SK-N-SH (cell line): Measurements from ENCODE around the gene DIAPH2. TPM values are rescaled to one million over a fixed set of nuclear protein-coding genes. Genes with fewer than 3 reads are reported as not detected.

Experiments
- CTCF ChIA-PET: fragments of 300-600, 350-600 bp; formaldehyde crosslinking; extraction: SDS; loops from one replicate; lab custom pipeline; 2021; lab: Yijun Ruan, JAX
- POLR2A ChIA-PET: fragments of 350-600 bp; sonication (Branson Sonifier 250); formaldehyde crosslinking; extraction: SDS; loops from one replicate; lab custom pipeline; 2020; ENCODE audit warnings: antibody characterized with exemption, inconsistent platforms; lab: Yijun Ruan, JAX
- DNase-seq: peaks from one replicate; pipeline ENCODE4 v3.0.0; 2012
- H2AFZ ChIP-seq: fragments of 200-600 bp; sonication (generic); 2 replicates; pipeline ENCODE4 v1.8.1; 2016; ENCODE audit warnings: antibody characterized with exemption, mild to moderate bottlenecking, low read depth
- H3F3A ChIP-seq: fragments of 200-600 bp; sonication (generic); replicated peaks from 2 replicates; pipeline ENCODE3; 2016; ENCODE audit warnings: antibody characterized with exemption, mild to moderate bottlenecking; ENCODE audit not compliant: insufficient read depth
- H3K27ac ChIP-seq, 2 experiments: fragments of 200-500 bp in 1 of 2; fragments of 200-600 bp in 1 of 2; sonication (Bioruptor generic) in 1 of 2; sonication (generic), shearing (Covaris generic) in 1 of 2; 2 replicates each; pipeline versions ENCODE4 v1.5.1 to v1.6.1; 2014 to 2016; ENCODE audit warnings: low read depth in 2 of 2, inconsistent platforms in 1 of 2, low read length in 1 of 2, mild to moderate bottlenecking in 1 of 2, mixed read lengths in 1 of 2
- H3K27me3 ChIP-seq: fragments of 200-600 bp; sonication (generic), shearing (Covaris generic); 2 replicates; pipeline ENCODE4 v1.6.1; 2016; ENCODE audit warnings: mixed run types; ENCODE audit not compliant: insufficient read depth
- H3K36me3 ChIP-seq, 2 experiments: fragments of 200-500 bp in 1 of 2; fragments of 200-600 bp in 1 of 2; sonication (Bioruptor generic) in 1 of 2; sonication (generic) in 1 of 2; replicated peaks in 1 of 2; 2 replicates each; pipeline versions ENCODE3 to v1.5.1; 2014 to 2016; ENCODE audit warnings: low read length in 1 of 2, mild to moderate bottlenecking in 1 of 2; ENCODE audit not compliant: insufficient read depth in 2 of 2, control insufficient read depth in 1 of 2
- H3K4me1 ChIP-seq, 2 experiments: fragments of 200-500 bp in 1 of 2; fragments of 200-600 bp in 1 of 2; sonication (Bioruptor generic) in 1 of 2; sonication (generic), shearing (Covaris generic) in 1 of 2; 2 replicates each; pipeline versions ENCODE4 v1.5.1 to v1.6.1; 2014 to 2016; ENCODE audit warnings: low read depth in 1 of 2, low read length in 1 of 2, mixed run types in 1 of 2; ENCODE audit not compliant: insufficient read depth in 2 of 2, control insufficient read depth in 1 of 2
- H3K4me2 ChIP-seq: fragments of 200-600 bp; sonication (generic), shearing (Covaris generic); 2 replicates; pipeline ENCODE4 v1.6.1; 2017; ENCODE audit warnings: mixed run types
- H3K4me3 ChIP-seq, 2 experiments: fragments of 200-500 bp in 1 of 2; fragments of 200-600 bp in 1 of 2; sonication (Bioruptor generic) in 1 of 2; sonication (generic), shearing (Covaris generic) in 1 of 2; 2 replicates each; pipeline versions ENCODE4 v1.5.1 to v1.8.1; 2014 to 2016; ENCODE audit warnings: low read depth in 2 of 2, inconsistent platforms in 1 of 2, low read length in 1 of 2, mild to moderate bottlenecking in 1 of 2, mixed read lengths in 1 of 2, moderate library complexity in 1 of 2
- H3K79me2 ChIP-seq: fragments of 200-600 bp; sonication (generic); 2 replicates; pipeline ENCODE4 v1.8.1; 2017; ENCODE audit warnings: mild to moderate bottlenecking; ENCODE audit not compliant: insufficient read depth
- H3K9ac ChIP-seq: fragments of 200-600 bp; sonication (generic); 2 replicates; pipeline ENCODE4 v1.6.1; 2017; ENCODE audit warnings: mixed run types
- H3K9me2 ChIP-seq: fragments of 200-600 bp; sonication (generic); 2 replicates; pipeline ENCODE4 v1.6.1; 2017; ENCODE audit warnings: mixed run types
- H3K9me3 ChIP-seq: fragments of 200-600 bp; sonication (generic); 2 replicates; pipeline ENCODE4 v1.6.1; 2017; ENCODE audit warnings: mixed run types, mild to moderate bottlenecking, moderate library complexity
- H4K20me1 ChIP-seq: fragments of 200-600 bp; sonication (generic); 2 replicates; pipeline ENCODE4 v1.6.1; 2017; ENCODE audit warnings: mild to moderate bottlenecking, mixed run types; ENCODE audit not compliant: insufficient read depth
- CTCF ChIP-seq: fragments of 200-600 bp; sonication (generic); IDR thresholded peaks from 2 replicates; pipeline ENCODE4 v1.6.1; 2017; ENCODE audit warnings: antibody characterized with exemption, mild to moderate bottlenecking, moderate library complexity
- MXI1 ChIP-seq: IDR thresholded peaks from 2 replicates; pipeline ENCODE4 v1.6.1; 2012; ENCODE audit warnings: mild to moderate bottlenecking, low read depth, low read length, improper control_type of control experiment
- RFX5 ChIP-seq: IDR thresholded peaks from 2 replicates; pipeline ENCODE4 v1.6.1; 2012; ENCODE audit warnings: mild to moderate bottlenecking, improper control_type of control experiment, low read length
- RXRA ChIP-seq: IDR thresholded peaks from 2 replicates; pipeline ENCODE4 v1.4.0; 2012; ENCODE audit warnings: low read depth, mild to moderate bottlenecking, borderline replicate concordance
- WGBS: methylation state at CpG from one replicate; pipeline ENCODE4 v1.1.6; 2017; ENCODE audit warnings: low lambda C conversion rate; 5-methylcytosine and 5-hydroxymethylcytosine counted together
- polyA plus RNA-seq, 3 experiments: library from polyadenylated mRNA; depleted of rRNA; stranded (reverse); fragments of >200 nt; gene quantifications; 2 replicates each; pipeline ENCODE4 v1.2.3, GENCODE V29; 2012
- TF ChIP-seq, protein P1 (sequence below): fragments of 150-350 bp; IDR thresholded peaks from 2 replicates; pipeline ENCODE4 v1.6.1; 2016; ENCODE audit warnings: mild to moderate bottlenecking, low read depth, low read length
- TF ChIP-seq, protein P2 (sequence below): IDR thresholded peaks from 2 replicates; pipeline ENCODE4 v1.6.1; 2012; ENCODE audit warnings: mild to moderate bottlenecking, low read depth, low read length, moderate library complexity
- TF ChIP-seq, protein P3 (sequence below): IDR thresholded peaks from 2 replicates; pipeline ENCODE4 v1.4.0; 2012; ENCODE audit warnings: low read depth, borderline replicate concordance

The DIAPH2 gene
- polyA plus RNA-seq, 1 of the 3 experiments (the other 2 are of a cell fraction), result 1.1 TPM

DNA sequence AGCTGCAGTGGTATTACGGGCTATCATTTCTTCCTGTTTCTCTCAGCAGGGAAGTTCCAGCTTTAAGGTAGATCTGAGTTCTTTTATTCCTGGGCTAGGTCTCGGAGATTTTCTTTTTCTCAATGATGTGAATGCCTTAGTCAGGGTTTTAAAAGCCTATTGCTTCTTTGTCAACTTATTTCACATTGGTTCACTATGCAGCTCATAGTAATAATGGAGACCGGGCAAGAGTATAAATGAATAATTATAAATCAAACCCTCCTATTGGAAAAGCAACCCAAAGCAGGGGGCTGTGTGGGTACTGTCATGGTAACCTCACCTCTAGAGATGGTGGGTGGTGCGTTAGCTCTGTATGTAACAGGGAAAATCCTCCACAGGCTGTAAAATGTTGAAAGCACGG is 762.7 kb downstream of the DIAPH2 start:
- Histone ChIP-seq H3F3A (no peaks in the 10 kb centered on the region), H3K27me3 (no peaks in the 10 kb centered on the region), H3K9ac (no peak overlapping the region), H3K9me3 (no peaks in the 10 kb centered on the region), H4K20me1 (no peaks in the 10 kb centered on the region), H3K27ac (no peak overlapping the region), H3K79me2 (no peaks in the 10 kb centered on the region), H2AFZ (no peak overlapping the region), H3K36me3 (no peaks in the 10 kb centered on the region), H3K9me2 (no peaks in the 10 kb centered on the region), H3K4me1 (no peaks in the 10 kb centered on the region), H3K4me3 (no peak overlapping the region), H3K4me2 (no peak overlapping the region)
- ChIA-PET CTCF (interaction anchor here (1.0 to 2.3 kb wide), 4 partner anchors 10 to 412 kb away, joined by 3 to 10 read pairs (median 6); no protein-coding TSS in a partner anchor), POLR2A (interaction anchor here (0.6 kb wide), 1 partner anchor 145 kb away, joined by 3 read pairs; no protein-coding TSS in a partner anchor)
- TF ChIP-seq RFX5, result no peak
- TF ChIP-seq, protein P1, sequence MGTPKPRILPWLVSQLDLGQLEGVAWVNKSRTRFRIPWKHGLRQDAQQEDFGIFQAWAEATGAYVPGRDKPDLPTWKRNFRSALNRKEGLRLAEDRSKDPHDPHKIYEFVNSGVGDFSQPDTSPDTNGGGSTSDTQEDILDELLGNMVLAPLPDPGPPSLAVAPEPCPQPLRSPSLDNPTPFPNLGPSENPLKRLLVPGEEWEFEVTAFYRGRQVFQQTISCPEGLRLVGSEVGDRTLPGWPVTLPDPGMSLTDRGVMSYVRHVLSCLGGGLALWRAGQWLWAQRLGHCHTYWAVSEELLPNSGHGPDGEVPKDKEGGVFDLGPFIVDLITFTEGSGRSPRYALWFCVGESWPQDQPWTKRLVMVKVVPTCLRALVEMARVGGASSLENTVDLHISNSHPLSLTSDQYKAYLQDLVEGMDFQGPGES, result no peak
- WGBS, result 50% methylated on average over 5 of the region's 5 CpGs
- no peak for DNase-seq

- Histone ChIP-seq H4K20me1 (no peaks in the 10 kb centered on the region), H3K27me3 (no peaks in the 10 kb centered on the region), H3K9ac (no peak overlapping the region), H3K27ac (no peak overlapping the region), H3K4me2 (no peak overlapping the region), H3K79me2 (no peaks in the 10 kb centered on the region), H3K9me3 (no peaks in the 10 kb centered on the region), H3K4me1 (no peaks in the 10 kb centered on the region), H3K4me3 (no peak overlapping the region), H3F3A (no peaks in the 10 kb centered on the region), H3K36me3 (no peaks in the 10 kb centered on the region), H2AFZ (no peak overlapping the region), H3K9me2 (no peaks in the 10 kb centered on the region)
- POLR2A ChIA-PET, result no interaction called here
- no peak for DNase-seq
- no peak for TF ChIP-seq MXI1
- TF ChIP-seq, all 33 proteins: peak for 0
- CTCF ChIA-PET, result no interaction called here
Observed at GRCh38 chrX:97452283-97452682, 767.6 kb downstream of the DIAPH2 start.

GRCh38 chrX:97461763-97462162 is 777.1 kb downstream of the DIAPH2 start:
- no peak for TF ChIP-seq RXRA
- TF ChIP-seq, protein P2, sequence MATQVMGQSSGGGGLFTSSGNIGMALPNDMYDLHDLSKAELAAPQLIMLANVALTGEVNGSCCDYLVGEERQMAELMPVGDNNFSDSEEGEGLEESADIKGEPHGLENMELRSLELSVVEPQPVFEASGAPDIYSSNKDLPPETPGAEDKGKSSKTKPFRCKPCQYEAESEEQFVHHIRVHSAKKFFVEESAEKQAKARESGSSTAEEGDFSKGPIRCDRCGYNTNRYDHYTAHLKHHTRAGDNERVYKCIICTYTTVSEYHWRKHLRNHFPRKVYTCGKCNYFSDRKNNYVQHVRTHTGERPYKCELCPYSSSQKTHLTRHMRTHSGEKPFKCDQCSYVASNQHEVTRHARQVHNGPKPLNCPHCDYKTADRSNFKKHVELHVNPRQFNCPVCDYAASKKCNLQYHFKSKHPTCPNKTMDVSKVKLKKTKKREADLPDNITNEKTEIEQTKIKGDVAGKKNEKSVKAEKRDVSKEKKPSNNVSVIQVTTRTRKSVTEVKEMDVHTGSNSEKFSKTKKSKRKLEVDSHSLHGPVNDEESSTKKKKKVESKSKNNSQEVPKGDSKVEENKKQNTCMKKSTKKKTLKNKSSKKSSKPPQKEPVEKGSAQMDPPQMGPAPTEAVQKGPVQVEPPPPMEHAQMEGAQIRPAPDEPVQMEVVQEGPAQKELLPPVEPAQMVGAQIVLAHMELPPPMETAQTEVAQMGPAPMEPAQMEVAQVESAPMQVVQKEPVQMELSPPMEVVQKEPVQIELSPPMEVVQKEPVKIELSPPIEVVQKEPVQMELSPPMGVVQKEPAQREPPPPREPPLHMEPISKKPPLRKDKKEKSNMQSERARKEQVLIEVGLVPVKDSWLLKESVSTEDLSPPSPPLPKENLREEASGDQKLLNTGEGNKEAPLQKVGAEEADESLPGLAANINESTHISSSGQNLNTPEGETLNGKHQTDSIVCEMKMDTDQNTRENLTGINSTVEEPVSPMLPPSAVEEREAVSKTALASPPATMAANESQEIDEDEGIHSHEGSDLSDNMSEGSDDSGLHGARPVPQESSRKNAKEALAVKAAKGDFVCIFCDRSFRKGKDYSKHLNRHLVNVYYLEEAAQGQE, result no peak
- TF ChIP-seq, protein P3, sequence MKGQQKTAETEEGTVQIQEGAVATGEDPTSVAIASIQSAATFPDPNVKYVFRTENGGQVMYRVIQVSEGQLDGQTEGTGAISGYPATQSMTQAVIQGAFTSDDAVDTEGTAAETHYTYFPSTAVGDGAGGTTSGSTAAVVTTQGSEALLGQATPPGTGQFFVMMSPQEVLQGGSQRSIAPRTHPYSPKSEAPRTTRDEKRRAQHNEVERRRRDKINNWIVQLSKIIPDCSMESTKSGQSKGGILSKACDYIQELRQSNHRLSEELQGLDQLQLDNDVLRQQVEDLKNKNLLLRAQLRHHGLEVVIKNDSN, result no peak
- peak; percentile 27; the same call in 1 of the 2 replicates for TF ChIP-seq CTCF
- H3K4me2 ChIP-seq, result no peak overlapping the region
- no peaks in the 10 kb centered on the region for H3K79me2 ChIP-seq
- CTCF ChIA-PET, result interaction anchor here (1.2 to 1.7 kb wide), 4 partner anchors 8 to 306 kb away, joined by 3 to 7 read pairs (median 5); no protein-coding TSS in a partner anchor
- no peaks in the 10 kb centered on the region for H3K27me3 ChIP-seq
- DNase-seq, result no peak
- H3F3A ChIP-seq, result no peaks in the 10 kb centered on the region
- no peak overlapping the region for H3K27ac ChIP-seq
- no peaks in the 10 kb centered on the region for H3K36me3 ChIP-seq
- H3K9me2 ChIP-seq, result no peaks in the 10 kb centered on the region
- H3K9me3 ChIP-seq, result no peaks in the 10 kb centered on the region
- no peak overlapping the region for H2AFZ ChIP-seq
- no peak overlapping the region for H3K9ac ChIP-seq
- H3K4me3 ChIP-seq, result no peak overlapping the region
- H4K20me1 ChIP-seq, result no peaks in the 10 kb centered on the region
- 54% methylated on average over 1 of the region's 1 CpG for WGBS
- POLR2A ChIA-PET, result no interaction called here
- H3K4me1 ChIP-seq, result no peaks in the 10 kb centered on the region
